ENCODE data around the gene CR1L.
A peak's percentile ranks its signal among the peaks of the same experiment; 100 is the strongest.
"Not testable (repeated sequence)": the region's sequence is repeated elsewhere in the genome, so short reads cannot be mapped to it uniquely, and the experiment has no call there.

The CR1L gene

DNA sequence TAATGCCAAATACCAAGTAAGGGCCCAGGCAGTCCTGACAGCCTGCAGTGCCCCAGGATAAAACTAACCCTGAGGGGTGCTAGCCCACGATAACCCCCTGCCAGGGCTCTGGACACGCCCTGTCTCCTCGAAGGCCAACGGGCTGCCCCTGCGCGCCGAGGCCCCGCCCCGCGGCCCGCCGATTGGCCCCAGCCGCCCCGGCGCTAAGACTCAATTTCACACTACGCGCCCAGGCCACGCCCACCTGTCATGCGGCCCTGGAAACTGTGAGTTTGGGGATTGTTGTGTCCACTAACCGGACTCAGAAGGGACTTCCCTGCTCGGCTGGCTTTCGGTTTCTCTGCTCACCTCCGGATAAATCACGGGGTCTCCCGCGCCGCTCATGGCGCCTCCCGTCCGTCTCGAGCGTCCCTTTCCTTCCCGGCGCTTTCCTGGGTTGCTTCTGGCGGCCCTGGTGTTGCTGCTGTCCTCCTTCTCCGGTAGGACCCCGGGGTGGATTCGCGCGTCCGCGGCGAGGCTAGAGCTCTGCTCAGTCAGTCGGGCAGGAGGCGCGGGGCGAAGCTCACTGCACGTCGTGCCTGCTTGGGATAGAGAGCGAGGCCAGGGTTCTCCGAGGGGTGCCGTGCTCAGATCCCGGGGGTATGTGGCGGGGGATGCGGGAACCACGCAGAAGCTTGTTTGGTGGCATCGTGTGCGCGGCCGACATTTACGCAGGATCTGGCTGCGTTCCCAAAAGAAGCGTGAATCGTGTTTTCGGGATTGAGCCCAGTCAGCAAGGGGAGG lies at the start of gene CR1L:
CR1L (plus strand) TSS at position 282 of the 783 bp plus-strand sequence; CDS start at position 383, 101 bp downstream.
- peak; percentile 68 for DNase-seq

DNA sequence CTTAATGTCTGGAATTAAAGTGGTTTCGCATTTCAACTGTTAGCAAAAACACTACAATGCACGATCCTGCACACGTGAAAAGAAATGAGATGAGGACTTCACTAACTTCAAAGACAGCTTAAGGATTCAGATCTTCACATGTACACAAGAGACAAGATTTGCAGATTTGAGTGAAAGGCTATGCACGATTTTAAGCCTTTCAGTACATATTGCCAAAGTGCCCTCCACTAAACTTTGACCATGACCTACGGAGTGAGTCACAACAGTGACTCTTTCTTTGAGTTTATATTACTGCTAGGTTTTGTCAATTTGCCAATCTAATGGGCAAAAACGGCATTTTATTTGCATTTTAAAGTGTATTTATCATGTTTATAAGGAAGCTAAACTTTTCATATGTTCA lies 41.2 kb upstream of the CR1L start:
- no peak for DNase-seq

DNA sequence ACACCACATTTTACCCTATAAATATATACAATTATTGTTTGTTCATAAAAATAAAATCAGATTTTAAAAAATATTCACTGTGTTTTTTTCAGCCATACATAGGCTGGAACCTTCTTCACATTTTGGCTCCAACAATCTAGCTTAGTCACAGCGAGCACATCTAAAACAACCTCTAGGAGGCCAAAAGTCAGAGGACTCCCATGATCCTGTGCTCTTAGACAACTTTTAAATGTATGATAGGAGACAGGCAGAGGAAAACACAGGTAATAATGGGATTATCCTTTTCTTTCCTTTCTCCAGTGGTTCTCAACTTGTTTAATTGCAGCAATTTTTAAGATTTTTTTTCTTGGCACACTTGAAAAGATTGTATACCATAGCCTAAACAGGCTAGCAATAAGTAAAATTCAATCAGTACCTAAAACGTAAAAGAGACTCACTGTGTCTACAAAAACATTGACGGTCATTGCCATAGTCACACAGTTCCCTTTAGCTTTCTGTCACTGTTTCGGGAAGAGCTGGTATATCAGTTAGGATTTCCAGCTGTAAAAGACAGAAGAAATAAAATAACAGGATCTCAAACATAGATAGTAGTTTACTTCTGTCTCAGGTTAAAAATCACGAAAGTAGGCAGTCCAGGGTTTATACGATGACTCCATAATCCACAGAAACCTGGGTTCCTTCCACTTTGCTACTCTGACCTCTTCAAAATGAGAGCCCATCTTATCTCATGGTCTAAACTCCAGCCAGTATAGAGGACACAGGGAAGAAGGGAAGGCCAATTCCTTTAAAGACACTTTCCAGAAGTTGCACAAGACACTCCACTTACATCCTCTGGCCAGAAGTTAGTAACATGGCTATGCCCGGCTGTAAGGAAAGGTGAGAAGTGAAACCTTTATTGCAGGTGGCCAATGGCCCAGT lies 39.2 kb upstream of the CR1L start:
- DNase-seq: no peak

DNA sequence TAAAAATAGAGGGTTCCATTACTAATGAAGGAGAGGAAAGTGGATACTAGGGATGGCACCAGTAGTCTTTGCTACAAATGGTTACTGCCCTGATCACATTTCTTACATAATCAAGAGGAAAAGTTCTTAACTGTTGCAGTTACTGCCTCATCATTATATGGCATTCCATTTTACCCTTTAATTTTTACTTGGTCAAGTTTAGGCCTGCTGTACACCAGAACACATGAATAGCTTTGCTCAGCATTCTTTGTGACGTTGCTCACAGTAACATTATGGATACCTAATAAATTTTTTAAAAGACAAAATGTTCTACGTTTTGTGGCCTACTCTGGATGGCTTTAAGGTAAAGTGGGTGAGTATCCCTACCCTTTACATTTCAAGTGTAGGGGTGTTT lies 38.6 kb upstream of the CR1L start:
- no peak for DNase-seq

DNA sequence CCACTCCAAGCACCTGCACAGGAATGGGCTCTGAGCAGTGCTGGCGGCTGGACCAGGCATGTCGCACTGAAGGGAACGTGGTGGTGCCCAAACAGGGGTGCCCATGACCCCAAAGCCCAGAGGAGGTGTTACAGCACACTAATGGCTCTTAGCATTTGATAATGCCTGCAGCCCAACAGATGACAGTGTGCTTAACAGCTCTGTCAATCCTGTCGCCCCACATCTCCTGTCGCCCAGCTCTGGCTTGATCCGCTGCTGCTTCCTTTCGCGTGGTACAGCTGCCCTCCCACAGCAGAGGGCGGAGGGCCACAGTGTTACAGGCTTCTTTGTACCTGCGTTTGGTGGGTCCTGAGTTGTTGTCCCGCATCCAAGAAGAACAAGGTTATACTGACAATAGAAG lies 32.2 kb upstream of the CR1L start:
- no peak for DNase-seq

DNA sequence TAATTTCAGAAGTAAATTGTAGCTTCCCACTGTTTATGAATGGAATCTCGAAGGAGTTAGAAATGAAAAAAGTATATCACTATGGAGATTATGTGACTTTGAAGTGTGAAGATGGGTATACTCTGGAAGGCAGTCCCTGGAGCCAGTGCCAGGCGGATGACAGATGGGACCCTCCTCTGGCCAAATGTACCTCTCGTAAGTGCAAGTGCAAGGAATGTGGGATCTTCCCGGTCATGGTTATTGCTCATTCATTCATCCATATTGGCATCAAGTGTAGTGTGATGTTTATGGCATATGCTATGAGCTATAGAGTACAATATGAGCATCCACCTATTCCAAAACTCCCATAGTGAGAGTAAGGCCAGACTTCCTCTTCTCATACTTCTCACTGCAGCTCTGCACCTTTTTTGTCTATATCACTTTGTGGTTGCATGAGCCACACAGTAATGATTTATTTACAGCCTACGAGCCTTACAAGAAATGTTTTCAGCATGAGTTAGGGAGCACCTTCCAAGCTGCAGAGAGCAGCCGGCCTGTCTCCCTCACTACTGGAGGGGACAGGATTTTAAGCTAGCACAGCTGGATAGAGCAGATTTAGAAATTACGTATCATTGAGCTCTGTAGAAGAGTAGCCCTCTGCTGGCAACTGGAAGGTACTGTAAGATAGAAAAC lies 24.9 kb upstream of the CR1L start:
- peak; percentile 71 for DNase-seq

DNA sequence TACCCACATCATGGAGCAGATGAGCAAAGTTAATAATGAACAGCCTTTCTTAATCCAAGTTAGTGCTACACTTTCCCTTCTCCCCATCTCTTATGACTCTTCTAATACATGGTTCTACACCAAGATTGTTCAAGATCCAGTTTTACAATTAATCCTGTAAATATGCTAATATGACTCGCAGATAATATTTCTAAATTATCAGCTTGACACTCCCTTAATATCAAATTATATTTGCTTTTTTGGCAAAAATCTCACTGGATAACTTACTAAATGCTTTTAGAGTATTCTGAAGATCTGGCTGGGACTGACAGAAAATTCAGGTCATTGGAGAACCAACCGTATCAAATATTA lies 24.4 kb upstream of the CR1L start:
- no peak for DNase-seq

DNA sequence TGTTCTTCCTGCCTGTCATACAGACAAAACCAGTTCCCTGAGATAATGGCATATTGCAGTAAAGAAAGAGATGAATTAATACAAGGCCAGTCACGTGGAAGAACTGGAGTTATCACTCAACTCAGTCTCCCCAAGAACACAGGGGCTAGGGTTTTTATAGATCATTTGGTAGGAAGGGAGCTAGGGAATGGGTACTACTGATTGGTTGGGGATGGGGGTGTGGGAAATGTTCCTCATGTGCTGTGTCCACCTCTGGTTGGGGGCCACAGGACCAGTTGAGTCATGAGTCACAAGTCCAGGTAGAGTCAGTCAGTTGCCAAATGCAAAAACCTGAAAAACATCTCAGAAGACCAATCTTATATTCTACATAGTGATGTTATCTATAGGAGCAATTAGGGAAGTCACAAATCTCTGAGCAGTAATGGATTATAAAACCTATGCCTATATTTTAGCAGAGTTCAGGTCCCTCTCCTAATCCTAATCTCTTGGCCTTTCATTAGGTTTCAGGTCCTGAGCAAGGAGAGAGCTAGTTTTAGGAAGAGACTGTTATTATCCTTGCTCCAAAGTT lies 19.3 kb upstream of the CR1L start:
- not testable (repeated sequence) for DNase-seq

DNA sequence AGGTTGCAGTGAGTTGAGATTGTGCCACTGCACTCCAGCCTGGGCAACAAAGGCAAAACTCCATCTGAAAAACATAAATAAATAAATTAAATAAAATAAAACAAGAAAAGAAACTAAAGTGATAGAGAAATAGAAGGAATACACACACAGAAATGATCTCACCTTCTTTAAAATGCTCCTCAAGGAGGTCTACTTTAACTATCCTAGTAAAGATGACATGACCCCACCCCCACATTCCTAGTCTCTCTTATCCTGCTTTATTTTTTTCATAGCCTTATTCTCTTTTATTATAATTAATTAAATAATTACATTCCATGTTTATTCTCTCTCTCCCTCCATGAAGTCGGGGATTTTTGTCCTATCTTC lies 18.0 kb upstream of the CR1L start:
- DNase-seq: no peak

DNA sequence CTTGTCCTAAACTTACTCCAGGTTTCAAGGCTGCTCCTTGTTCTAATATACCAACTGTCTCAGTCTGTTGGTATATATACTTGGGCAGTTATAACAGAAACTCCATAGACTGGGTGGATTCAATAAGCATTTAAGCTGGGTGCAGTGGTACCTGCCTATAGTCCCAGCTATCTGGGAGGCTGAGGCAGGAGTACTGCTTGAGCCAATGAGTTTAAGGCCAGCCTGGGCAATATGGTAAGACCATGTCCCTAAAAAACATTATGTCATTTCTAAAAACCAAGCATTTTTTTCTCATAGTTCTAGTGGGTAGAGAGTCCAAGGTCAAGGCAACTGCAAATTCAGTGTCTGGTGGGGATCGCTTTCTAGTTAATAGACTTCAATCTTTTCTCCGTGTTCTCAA lies 17.4 kb upstream of the CR1L start:
- no peak for DNase-seq

DNA sequence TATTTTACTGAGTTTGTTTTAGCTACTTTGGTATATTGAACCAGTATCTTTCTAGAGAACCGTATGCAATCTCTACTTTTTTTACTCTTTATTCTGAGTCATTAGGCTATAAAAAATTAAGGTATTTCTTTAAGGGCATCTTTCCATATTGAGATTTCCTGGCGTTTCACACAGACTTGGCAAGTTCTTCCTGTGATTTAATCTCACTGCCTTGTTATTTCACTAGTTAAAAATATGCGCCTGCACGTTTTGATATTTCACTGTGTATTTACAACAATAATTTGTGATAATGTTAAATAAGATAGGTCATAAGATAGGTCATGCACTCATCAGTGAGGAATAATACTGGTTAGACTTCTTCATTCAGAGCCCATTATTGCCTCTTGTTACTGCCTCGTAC lies 16.2 kb upstream of the CR1L start:
- no peak for DNase-seq

DNA sequence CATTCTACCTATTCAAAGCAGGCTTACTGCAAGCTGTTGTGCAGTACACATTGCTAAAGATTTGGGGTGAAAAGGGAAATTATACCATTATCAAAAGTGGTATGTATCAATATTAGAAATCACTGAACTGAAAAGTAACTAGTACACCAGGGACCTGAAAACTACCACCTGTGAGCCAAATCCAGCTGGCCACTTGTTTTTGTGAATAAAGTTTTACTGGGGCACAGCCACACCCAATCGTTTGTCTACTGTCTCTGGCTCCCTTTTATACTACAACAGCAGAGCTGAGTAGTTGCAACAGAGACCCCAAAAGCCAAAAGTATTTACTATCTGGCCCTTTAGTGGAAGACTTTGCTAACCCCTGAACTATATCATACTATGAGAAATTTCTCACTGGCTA lies 13.8 kb upstream of the CR1L start:
- DNase-seq: no peak

DNA sequence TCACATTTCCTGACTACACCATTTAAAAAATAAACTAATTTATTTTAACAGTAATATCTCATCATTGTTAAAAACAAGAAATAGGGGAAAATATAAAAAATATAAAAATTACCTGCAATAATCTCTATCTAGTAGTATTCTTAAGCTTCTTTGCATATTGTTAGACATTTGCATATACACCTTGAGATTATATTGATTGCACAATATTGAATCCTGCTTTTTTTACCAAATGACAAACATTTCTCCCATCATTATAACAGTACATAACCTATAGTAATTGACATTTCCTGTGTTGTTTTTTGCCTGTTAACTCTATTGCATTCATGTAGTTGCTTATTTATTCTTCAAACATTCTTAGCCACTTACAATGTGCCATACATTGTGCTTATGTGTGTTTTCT lies 11.7 kb upstream of the CR1L start:
- DNase-seq: no peak

DNA sequence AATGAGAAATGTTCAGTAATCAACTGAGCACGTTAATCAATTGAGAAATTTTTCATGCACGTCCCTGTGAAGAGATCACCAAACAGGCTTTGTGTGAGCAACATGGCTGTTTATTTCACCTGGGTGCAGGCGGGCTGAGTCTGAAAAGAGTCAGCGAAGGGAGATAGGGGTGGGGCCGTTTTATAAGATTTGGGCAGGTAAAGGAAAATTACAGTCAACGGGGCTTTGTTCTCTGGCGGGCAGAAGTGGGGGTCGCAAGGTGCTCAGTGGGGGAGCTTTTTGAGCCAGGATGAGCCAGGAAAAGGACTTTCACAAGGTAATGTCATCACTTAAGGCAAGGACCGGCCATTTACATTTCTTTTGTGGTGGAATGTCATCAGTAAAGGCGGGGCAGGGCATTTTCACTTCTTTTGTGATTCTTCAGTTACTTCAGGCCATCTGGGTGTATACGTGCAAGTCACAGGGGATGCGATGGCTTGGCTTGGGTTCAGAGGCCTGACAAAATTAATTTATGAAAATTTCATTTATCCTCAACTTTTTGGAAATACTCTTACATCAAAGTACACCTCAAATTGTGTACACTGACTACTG lies 11.1 kb upstream of the CR1L start:
- DNase-seq: not testable (repeated sequence)

DNA sequence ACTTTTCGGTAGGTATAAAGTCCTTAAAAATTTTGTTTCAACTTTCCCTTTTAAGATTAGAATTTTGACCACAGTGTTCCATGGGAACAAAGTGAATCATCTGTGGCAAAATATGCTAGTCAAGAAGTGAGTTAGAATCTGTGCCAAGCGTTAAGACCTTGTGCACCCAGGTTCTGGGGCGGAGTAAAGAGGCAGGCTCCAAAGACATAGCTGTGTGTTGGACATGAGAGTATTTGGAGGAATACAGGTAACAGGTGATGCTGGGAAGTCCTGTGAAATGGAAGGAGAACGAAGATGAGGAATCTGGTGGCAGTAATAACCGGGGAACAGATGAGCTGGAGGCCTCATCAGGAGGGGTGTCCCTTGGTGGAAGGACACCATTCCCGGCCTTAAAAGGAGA lies 10.6 kb upstream of the CR1L start:
- not testable (repeated sequence) for DNase-seq

DNA sequence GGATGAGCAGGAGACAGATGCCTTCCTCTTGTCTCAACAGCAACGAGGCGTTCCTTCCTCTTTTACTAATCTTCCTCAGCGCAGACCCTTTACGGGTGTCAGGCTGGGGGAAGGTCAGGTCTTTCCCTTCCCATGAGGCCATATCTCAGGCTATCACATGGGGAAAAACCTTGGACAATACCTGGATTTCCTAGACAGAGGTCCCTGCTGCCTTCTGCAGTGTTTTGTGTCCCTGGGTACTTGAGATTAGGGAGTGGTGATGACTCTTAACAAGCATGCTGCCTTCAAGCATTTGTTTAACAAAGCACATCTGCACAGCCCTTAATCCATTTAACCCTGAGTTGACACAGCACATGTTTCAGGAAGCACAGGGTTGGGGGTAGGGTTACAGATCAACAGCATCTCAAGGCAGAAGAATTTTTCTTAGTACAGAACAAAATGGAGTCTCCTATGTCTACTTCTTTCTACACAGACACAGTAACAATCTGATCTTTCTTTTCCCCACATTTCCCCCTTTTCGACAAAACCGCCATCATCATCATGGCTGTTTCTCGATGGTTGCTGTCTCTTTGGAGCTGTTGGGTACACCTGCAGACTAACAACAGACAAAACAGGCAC lies 9.3 kb upstream of the CR1L start:
- DNase-seq: not testable (repeated sequence)

DNA sequence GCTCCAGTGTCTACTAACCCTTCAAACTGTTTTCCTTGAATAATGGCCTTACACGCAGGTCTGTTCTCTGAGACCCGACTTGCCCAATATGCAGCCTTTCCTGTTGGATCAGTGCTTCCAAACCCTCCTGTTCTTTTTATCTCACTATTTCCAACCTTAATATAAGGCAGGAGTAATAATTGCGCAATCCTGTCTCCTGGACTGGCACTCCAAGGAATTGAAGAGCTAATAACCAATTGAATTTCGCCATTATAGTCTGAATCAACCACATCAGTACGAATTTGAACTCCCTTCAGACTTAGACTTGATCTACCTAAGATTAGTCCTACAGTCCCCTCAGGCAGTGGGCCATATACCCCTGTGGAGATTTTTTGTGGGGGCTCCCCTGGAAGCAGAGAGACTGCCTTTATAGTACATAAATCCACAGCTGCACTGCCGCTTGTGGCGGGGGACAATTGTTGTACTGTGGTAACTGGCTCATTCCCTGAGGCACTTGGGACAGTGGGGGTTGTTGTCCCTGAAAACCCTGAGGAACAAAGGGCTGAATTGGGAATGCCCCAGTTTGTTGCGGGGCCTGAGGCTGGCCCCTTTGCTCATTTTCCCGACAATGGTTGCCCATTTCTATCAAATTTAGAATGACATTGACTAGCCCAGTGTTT lies 6.3 kb upstream of the CR1L start:
- DNase-seq: peak; percentile 42

DNA sequence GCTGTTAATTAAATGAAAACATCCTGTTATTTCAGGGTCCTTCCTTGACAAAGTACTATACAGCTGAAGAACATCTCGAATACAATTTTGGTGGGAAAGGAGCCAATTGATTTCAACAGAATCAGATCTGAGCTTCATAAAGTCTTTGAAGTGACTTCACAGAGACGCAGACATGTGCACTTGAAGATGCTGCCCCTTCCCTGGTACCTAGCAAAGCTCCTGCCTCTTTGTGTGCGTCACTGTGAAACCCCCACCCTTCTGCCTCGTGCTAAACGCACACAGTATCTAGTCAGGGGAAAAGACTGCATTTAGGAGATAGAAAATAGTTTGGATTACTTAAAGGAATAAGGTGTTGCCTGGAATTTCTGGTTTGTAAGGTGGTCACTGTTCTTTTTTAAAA lies 5.6 kb upstream of the CR1L start:
- not testable (repeated sequence) for DNase-seq

DNA sequence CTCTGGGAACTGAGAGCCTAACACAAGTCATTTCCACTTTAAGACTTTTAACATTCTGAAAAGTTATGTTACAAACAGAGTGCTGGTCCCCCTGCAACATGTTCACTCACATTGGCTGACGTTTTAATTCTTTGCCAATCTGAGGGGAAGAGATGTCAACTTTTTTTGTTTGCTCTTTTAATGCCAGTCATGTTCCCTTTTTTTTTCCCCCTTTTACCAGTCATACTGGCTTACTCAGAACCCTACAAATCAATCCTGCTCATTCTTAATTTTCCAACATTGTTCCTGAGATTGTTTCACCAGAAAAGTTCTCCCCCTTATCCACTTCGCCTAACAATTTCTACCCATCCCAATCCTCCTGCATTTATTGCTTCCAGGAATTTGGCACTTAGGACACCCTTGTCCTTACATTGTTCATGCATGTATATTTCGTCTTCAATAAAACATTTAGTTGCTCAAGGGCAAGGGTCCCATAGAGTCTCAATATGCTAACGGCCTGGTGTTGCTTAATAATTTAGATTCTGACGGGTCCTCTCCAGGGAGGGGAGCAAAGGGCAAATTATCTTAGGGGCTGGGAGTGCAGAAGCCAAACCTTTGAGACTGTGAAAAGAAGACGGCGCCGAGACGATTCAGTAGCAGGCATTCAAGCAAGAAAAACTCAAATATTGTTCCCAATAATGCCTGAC lies 624 bp upstream of the CR1L start:
- DNase-seq: no peak

DNA sequence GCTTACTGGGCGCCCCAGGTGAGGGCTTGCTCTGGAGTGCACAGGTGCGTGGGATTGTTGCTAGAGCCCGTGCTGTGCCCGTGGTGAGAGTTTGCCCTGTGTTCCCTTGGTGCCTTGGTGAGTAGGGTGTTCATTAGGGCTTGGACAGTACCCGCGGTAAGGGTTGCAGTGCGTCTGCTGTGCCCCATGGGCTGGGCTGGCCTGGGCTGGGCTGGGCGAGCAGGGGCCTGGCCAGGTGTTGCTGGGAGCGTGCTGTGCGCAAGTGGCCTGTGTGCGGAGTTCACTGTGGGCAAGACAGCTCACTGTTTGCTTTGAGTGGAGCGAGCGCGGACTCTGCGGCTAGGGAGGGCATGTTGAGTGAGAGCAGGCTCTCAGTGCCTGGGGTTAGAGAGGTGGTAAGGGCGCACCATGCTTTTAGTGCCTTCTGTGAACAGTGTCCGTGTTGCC lies 725 bp downstream of the CR1L start:
- no peak for DNase-seq

DNA sequence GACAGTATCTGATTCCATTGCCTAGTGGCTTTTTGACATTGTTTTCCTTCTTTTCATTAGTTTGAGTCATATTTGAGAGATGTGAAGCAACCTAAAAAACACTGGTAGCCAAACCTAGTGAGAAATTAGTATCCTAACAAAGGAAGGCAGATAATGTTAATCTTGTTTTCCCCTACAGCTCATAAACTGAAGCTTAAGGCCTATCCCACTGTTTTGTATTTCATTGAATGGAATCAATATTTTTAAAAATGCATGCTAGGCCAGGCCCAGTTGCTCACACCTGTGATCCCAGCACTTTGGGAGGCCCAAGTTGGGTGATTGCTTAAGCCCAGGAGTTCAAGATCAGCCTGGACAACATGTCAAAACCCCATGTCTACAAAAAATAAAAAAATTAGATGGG lies 1.2 kb downstream of the CR1L start:
- DNase-seq: no peak

Data from midbrain (tissue), 1 donor.